ENCODE data around the gene TPBGL. TPM values are rescaled to one million over a fixed set of nuclear protein-coding genes. Genes with fewer than 3 reads are reported as not detected.

TPBGL gene
- total RNA-seq, 1 experiment from 2014 or later: not detected

DNA sequence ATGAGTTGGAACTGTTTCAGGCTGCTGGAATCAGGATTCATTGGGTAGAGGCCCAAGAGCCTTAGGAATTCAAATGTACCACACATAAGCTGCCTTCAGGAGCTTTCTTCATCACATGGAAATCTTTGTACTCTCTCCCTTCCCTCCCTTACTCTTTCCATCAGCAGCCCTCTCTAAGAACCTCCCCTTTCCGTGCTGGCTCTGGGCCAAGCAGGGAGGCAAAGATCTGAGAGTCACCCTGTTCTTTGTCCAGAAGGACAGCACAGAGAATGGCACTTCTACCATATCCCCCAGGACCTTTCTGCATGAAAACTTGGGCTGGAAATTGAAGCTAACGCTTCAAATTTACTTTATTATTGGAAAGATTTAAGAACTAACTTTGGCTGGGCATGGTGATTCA, 20.7 kb upstream of the TPBGL start:
- DNase-seq (no peak), ATAC-seq (no peak)
- H3K9me2 ChIP-seq (replicated peaks; ENCODE audit: low read length): 0 out of 2 replicates have a peak, but pooled peaks cover 3% of the 10 kb centered on the region
- no peak overlapping the region for H3K27ac ChIP-seq (ENCODE audit: low read length)
- no peak overlapping the region for H3K4me3 ChIP-seq (ENCODE audit: low read length)
- TF ChIP-seq EZH2phosphoT487 (IDR thresholded peaks at IDR 0.05; ENCODE audit: borderline replicate concordance, low read length) (no peak), EZH2 (IDR thresholded peaks at IDR 0.05; ENCODE audit: low read length, unreplicated experiment) (no peak)
- TF ChIP-seq, protein P1, sequence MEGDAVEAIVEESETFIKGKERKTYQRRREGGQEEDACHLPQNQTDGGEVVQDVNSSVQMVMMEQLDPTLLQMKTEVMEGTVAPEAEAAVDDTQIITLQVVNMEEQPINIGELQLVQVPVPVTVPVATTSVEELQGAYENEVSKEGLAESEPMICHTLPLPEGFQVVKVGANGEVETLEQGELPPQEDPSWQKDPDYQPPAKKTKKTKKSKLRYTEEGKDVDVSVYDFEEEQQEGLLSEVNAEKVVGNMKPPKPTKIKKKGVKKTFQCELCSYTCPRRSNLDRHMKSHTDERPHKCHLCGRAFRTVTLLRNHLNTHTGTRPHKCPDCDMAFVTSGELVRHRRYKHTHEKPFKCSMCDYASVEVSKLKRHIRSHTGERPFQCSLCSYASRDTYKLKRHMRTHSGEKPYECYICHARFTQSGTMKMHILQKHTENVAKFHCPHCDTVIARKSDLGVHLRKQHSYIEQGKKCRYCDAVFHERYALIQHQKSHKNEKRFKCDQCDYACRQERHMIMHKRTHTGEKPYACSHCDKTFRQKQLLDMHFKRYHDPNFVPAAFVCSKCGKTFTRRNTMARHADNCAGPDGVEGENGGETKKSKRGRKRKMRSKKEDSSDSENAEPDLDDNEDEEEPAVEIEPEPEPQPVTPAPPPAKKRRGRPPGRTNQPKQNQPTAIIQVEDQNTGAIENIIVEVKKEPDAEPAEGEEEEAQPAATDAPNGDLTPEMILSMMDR (conservative IDR thresholded peaks at IDR 0.05; ENCODE audit: low read depth, low read length): no peak
- H3K36me3 ChIP-seq (ENCODE audit: low read depth, low read length): no peaks in the 10 kb centered on the region
- no peak overlapping the region for H2AFZ ChIP-seq (ENCODE audit: low read length)
- no peaks in the 10 kb centered on the region for H3F3A ChIP-seq (ENCODE audit: low read length, unreplicated experiment)
- ChIA-PET POLR2A (ENCODE audit: unreplicated experiment) (no interaction called here), CTCF (no interaction called here)
- no peak overlapping the region for H3K4me2 ChIP-seq (ENCODE audit: low read length)
- H3K79me2 ChIP-seq (ENCODE audit: low read length): no peaks in the 10 kb centered on the region
- no peaks in the 10 kb centered on the region for H4K20me1 ChIP-seq (ENCODE audit: low read length)
- H3K9ac ChIP-seq (ENCODE audit: low read length): no peak overlapping the region
- intact Hi-C loops (cut with micrococcal nuclease): no loop called here
- no peaks in the 10 kb centered on the region for H3K4me1 ChIP-seq (ENCODE audit: insufficient read depth, low read length)
- BruUV-seq (replicated peaks): no TSS peak
- peaks cover 19% of the 10 kb centered on the region for H3K27me3 ChIP-seq (ENCODE audit: low read length)
- no peaks in the 10 kb centered on the region for H3K9me3 ChIP-seq (ENCODE audit: low read length)

DNA sequence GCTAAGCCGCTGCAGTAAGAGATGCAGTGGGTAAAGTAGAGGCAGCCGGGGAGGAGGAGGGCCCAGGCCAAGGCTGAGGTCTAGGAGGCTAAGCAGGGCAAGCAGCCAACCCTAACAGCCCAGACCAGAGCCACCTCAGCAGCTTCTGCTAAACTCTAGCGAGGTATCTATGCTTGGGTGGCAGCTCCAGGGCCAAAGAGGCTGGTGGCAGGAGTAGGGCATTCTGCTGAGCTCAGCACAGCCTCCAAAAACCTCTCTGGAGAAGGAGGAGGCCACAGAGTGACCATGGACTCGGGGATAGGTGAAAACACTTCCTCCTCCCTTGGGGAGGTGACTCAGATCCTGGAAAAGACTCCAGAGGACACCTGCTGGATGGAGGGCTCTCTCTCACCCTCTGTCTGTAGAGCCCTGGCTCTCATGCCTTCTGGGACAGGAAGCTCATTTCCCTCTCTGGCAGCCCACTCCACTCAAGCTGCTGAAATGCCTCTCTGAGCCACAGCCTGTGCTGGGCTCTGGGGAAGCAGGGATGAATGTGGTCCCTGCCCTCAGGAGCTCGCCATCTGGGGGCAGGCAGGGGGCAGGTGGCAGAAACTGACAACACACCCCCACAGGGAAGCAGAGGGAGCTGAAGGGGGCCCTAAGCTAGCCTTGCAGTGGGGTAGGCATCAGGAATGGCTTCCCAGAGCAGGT, 16.5 kb upstream of the TPBGL start:
- peak; percentile 44 for DNase-seq
- Histone ChIP-seq H3K9me2 (replicated peaks; ENCODE audit: low read length) (no peaks in the 10 kb centered on the region), H4K20me1 (ENCODE audit: low read length) (no peaks in the 10 kb centered on the region), H3K9me3 (ENCODE audit: low read length) (no peaks in the 10 kb centered on the region), H3K27ac (ENCODE audit: low read length) (no peak overlapping the region), H3K4me2 (ENCODE audit: low read length) (no peak overlapping the region), H3K4me1 (ENCODE audit: insufficient read depth, low read length) (no peaks in the 10 kb centered on the region), H3F3A (ENCODE audit: low read length, unreplicated experiment) (no peaks in the 10 kb centered on the region), H3K9ac (ENCODE audit: low read length) (no peak overlapping the region), H3K79me2 (ENCODE audit: low read length) (no peaks in the 10 kb centered on the region), H3K27me3 (ENCODE audit: low read length) (peaks cover 10% of the 10 kb centered on the region; the same call in 1 of the 2 replicates), H3K36me3 (ENCODE audit: low read depth, low read length) (no peaks in the 10 kb centered on the region), H2AFZ (ENCODE audit: low read length) (no peak overlapping the region), H3K4me3 (ENCODE audit: low read length) (no peak overlapping the region)
- ChIA-PET POLR2A (ENCODE audit: unreplicated experiment) (no interaction called here), CTCF (interaction anchor here (0.6 kb wide), 1 partner anchor 142 kb away, joined by 6 read pairs; no protein-coding TSS in a partner anchor)
- intact Hi-C loops (cut with micrococcal nuclease): no loop called here
- ATAC-seq: peak; percentile 46; the same call in 1 of the 2 replicates
- no TSS peak for BruUV-seq (replicated peaks)
- TF ChIP-seq EZH2 (IDR thresholded peaks at IDR 0.05; ENCODE audit: low read length, unreplicated experiment) (no peak), EZH2phosphoT487 (IDR thresholded peaks at IDR 0.05; ENCODE audit: borderline replicate concordance, low read length) (no peak)
- TF ChIP-seq, protein P1 (conservative IDR thresholded peaks at IDR 0.05; ENCODE audit: low read depth, low read length): peak; percentile 38; the same call in 1 of the 2 replicates

DNA sequence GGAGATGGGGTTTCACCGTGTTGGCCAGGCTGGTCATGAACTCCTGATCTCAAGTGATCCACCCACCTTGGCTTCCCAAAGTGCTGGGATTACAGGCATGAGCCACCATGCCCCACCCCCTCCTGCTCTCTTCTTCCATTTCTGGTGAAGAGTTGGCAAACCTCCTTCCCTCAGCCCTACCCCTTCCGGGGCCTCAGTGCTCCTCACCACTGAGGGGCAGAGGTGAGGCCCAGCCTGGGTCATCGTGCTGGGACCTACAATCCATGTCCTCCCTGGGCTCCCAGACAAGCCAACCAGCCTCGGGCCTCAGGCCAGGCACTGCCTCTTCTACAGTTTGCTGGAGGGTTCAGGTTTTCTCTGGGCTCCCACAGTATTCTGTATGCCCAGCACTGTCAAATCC, 14.8 kb upstream of the TPBGL start:
- TF ChIP-seq EZH2phosphoT487 (IDR thresholded peaks at IDR 0.05; ENCODE audit: borderline replicate concordance, low read length) (no peak), EZH2 (IDR thresholded peaks at IDR 0.05; ENCODE audit: low read length, unreplicated experiment) (no peak)
- TF ChIP-seq, protein P1 (conservative IDR thresholded peaks at IDR 0.05; ENCODE audit: low read depth, low read length): no peak
- Histone ChIP-seq H3K4me1 (ENCODE audit: insufficient read depth, low read length) (no peaks in the 10 kb centered on the region), H3F3A (ENCODE audit: low read length, unreplicated experiment) (no peaks in the 10 kb centered on the region), H3K27me3 (ENCODE audit: low read length) (peaks cover 22% of the 10 kb centered on the region; the same call in 1 of the 2 replicates), H3K4me3 (ENCODE audit: low read length) (no peak overlapping the region), H3K27ac (ENCODE audit: low read length) (no peak overlapping the region), H3K9ac (ENCODE audit: low read length) (no peak overlapping the region), H2AFZ (ENCODE audit: low read length) (no peak overlapping the region), H3K4me2 (ENCODE audit: low read length) (no peak overlapping the region), H3K79me2 (ENCODE audit: low read length) (no peaks in the 10 kb centered on the region), H3K9me3 (ENCODE audit: low read length) (no peaks in the 10 kb centered on the region), H3K9me2 (replicated peaks; ENCODE audit: low read length) (no peaks in the 10 kb centered on the region), H4K20me1 (ENCODE audit: low read length) (no peaks in the 10 kb centered on the region), H3K36me3 (ENCODE audit: low read depth, low read length) (no peaks in the 10 kb centered on the region)
- DNase-seq (no peak), ATAC-seq (no peak)
- intact Hi-C loops (cut with micrococcal nuclease): no loop called here
- ChIA-PET CTCF (no interaction called here), POLR2A (ENCODE audit: unreplicated experiment) (no interaction called here)
- no TSS peak for BruUV-seq (replicated peaks)

All from PC-3 (cell line).